NCI-H226 (cell line): ENCODE results near the gene KPNA2.
A peak's percentile ranks its signal among the peaks of the same experiment; 100 is the strongest.
"Not testable (repeated sequence)": the region's sequence is repeated elsewhere in the genome, so short reads cannot be mapped to it uniquely, and the experiment has no call there.

ENCODE experiments used
- DNase-seq: peaks from one replicate; pipeline ENCODE4 v3.0.0-alpha.2; 2015

KPNA2 gene

DNA sequence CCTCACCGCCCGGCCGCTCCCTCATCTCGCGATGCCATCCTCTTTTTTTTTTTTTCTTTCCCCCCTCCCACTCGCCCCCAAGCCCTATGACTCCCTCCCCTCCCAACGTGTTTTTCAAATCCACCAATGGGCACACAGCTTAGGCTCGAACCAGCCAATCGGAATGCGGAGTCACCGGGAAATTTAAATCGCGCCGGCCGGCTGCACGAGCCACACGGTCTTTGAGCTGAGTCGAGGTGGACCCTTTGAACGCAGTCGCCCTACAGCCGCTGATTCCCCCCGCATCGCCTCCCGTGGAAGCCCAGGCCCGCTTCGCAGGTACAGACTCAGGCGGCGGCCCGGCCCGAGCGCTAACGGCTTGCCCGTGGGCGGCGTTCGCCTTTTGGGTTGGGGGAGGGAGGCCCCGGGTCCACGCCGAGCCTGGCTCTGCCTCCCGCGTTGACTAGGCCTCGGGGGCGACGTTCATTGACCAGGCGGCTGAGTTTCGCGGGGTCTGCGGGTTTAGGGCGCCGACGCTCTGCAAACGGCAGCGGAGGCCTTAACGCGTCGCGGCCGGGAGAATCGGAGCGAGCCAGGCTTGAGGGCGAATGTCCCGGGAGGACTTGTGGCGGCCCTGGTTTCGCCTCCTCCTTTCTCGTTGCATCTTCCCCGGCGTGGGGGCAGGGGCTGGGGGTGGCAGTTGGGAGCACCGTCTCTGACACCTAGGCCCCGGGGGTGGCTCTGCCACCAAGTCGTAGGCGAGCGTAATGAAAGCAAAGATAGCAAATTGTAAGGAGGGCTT is at the start of gene KPNA2:
Gene KPNA2, plus strand, starts transcription at position 213 of the 781 bp plus-strand sequence. CDS start 1,398 bp downstream, outside the sequence.
- peak; percentile 93 for DNase-seq

DNA sequence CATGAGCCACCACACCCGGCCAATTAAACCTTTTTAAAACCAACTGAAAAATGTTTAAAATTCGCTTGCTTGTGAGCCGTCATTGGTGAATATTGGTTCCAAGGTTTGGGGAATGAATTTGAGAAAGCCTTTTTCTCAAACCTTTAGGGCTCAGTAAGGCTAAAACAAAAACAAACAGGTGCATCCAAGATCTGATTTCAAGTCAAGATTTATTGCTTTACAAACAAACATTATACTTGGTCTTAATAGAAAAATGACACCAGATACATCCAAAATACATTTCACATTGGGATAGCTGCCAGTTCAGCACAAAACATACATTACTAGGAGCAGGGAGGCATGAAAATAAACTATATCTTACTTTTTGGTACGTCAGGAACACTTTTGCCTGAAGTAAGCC is 44.6 kb upstream of the KPNA2 start:
- no peak for DNase-seq

DNA sequence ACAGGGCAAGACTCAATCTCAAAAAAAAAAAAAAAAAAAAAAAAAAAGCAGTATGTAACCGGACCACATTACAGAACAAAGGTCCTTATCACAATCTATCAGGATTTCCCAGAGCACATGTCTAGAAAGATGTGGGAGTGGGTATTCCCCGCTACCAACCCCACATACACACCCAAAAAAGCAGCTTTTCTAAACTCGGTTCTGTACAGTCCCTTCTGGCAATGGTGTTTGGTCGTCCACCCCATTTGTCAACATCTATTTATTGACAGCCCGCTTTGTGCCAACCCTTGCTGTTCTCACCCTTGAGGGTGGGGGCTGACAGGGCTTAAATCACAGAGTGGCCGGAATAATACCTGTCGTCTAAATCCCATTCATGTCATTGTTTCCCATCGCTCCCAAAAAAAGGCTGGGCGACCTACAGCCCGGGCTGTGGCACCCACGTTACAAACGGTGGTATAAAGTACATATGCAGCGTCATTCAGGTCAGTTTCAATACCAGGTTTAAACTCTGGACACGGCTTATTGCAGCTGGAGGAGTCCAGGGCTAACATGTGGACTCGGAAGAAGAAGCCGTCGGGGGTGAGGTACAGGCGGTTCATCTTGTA is 42.9 kb upstream of the KPNA2 start:
- no peak for DNase-seq

DNA sequence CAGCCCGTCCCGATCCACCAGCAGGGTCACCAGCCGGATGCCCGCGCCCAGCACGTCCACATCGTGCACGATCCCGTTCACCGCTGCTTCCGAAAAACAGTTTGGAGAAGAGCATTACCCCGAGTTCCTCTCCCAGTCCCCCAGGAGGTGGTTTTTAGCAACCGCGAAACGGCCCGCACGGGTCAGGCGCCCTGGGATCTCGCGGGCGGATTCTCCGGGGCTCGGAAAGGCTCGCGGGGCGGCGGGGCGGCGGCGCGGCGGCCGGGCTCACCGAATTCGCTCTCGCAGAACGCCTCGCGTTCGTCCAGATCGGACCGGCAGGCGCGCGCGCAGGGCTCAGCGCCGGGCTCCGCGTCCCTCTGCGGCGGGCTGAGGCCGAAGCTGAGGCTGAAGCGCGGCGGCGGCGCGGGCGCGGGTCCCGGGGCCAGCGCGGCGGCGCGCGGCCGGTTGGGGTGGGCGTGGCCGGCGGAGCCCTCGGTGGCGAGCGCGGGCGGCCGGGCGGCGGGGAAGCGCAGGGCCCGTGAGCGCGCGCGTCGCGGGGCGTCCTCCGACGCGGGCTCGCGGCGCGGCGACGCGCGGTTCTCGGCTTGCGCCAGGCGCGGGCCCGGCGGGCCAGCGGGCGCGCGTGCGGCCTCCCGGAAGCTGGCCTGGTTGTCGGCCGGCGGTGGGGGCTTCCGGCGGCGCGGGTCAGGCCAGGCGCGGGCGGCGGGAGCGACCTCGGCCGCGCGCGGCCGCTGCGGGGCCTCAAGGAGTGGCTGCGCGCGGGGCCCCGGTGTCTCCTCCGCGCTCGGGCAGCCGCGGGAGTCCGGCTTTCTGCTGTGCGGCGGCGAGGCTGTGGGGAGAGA is 42.2 kb upstream of the KPNA2 start:
- DNase-seq: peak; percentile 82

DNA sequence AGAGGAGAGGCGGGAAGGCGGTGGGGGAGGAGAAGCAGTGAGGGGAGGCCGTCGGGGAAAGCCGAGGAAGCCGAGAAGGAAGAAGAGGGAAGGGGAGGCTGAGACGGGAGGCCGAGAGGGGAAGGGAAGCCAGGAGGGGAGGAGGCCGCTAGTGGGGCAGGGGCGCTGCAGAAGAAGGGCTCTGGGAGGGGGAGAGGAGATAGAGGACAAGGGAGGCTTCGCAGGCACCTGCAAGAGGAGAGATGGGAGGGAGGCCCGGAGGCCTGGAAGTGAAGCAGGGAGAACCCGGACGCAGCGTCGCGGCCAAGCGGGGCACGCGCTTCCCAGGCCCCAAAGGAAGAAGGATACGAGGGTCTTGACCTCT is 41.6 kb upstream of the KPNA2 start:
- no peak for DNase-seq

DNA sequence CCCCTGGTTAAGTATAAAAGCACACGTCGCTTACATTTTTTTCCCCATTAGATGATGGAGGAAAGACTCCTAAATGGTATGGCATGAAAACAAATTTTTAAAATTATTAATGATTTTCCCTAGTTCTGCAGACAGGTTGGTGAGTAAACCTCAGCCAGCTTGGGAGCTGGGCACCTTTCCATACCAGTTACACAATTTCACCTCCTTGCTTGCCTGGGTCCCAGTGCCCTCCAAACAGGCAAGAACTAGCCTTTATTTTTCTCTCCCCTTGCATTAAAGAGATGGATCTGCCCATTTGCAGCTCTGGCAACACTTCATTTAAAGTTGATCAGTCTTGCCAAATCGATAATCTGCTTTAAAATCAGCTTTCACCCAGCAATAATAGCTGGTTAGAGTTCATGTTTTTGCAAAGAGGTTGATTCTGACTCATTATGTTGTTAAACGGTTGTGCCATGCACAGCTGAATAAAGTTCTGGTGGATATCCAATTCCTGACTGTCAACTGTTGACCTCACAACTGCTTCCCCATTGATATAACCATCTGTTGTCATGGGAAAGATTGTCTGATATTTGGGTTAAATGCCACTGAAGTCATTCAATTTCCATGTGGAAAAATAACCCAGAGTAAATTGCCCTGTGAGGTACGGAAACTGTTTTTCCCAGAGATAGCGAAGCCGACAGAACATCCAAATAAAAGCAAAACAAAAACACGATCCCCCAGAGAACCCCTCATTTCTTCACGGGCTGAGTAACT is 40.5 kb upstream of the KPNA2 start:
- DNase-seq: peak; percentile 68

DNA sequence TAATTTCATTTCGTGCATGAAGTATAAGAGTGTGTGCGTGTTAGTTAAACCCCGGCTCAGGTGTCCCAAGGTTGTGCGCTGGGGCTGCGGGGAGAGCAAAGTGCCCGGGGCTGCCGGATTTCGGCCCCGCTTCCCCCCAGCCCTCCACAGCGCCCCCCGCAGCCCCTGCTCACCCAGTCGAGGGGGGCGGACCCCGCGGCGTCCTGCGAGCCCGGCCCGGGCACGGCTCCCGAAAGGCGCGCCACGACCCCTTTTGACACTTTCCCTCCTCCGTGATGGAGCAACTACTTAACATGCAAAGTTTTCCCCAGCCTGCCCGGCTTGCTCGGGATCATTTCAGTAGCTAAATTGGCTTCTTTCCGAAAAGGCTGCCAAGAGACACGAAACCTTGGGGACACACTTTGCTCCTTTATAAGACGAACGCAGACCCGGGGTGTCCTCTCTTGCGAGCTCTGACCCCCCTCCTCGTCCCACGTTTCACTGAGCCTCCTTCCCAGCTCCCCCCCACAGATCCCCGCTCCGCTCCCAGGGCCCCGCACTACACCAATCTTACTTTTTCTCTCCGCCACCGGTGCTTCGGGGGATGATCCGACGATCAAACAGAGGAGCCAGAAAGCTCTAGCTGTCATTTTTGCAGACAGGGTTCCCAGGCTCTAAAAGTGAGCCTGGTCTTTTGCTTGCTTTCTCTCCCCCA is 39.8 kb upstream of the KPNA2 start:
- no peak for DNase-seq

DNA sequence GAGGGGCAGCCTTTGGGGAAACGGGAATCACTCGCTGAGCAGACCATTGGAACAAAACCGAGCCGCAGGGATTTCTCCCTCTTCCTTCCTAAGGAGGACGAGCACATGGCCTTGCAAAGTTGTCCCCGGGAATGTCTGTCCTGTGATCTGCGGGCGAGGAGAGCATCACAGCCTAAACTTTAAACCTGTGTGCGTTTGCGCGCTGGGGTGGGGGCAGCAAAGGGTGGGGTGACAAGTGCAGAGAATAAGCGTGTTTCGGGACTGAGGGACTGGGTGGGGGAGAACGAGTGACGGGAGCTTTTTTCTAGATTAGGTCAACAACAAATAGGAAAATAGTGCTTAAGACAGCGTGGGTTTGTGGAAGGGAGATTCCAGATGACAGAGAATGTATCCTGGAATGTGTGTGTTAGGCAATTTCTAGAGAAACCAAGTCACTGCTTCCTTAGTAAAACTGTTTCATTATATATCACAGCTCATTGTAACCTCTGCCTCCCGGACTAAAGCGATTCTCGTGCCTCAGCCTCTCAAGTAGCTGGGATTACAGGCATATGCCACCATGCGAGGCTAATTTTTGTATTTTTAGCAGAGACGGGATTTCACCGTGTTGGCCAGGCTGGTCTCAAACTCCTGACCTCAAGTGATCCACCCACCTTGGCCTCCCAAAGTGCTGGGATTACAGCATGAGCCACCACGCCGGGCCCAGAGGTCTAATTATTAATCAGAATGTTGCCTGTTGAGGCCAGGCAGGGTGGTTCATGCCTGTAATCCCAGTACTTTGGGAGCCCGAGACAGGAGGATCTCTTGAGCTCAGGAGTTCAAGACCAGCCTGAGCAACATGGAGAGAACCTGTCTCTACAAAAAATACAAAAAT is 39.0 kb upstream of the KPNA2 start, which contains the start of gene C17orf58:
Gene C17orf58, minus strand, starts transcription at position 169 of the 871 bp plus-strand sequence. CDS start 271 bp downstream, outside the sequence.
- DNase-seq: not testable (repeated sequence)

DNA sequence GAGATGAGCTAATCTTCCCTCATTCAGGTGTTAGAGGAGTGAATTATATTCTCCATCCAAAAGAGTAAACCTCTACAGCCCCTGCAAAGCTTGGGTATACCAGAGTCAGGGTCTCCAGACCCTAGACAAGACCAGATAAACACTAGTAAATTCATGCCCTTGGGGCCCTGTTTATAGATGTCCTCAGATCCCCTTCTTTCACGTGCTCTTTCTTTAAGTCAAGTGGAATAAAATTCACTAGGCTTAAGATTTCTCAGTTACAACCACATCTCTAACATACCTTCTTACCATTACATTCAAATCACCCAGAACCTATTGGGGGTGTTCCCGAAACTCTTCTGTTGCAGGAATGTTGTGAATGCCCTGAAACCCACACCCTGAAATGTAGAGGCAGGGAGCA is 37.1 kb upstream of the KPNA2 start:
- peak; percentile 11 for DNase-seq

DNA sequence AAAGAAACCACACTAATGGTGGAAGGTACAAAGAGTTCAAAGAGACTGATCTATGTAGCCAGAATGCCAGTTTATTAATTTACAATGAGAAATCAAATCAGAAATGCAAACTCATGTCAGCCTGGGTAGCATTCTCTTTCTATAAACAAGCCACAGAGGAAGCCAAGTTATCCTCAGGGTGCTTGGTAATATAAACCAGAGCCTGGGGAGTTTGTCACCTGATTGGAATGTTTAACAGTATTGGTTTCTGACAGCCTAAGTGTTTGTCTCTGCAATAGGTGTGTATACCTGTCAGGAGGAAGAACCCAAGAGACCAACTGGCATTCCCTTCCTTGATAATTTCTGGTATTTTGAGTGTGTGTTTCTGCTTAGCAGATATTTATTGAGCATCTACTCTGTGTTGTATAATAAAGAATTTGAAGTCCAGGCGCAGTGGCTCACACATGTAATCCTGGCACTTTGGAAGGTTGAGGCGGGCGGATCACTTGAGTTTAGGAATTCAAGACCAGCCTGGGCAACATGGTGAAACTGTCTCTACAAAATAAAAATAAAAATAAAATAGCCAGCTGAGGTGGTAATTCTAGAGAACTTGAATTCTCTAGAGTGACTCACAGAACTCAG is 36.1 kb upstream of the KPNA2 start:
- peak; percentile 38 for DNase-seq

DNA sequence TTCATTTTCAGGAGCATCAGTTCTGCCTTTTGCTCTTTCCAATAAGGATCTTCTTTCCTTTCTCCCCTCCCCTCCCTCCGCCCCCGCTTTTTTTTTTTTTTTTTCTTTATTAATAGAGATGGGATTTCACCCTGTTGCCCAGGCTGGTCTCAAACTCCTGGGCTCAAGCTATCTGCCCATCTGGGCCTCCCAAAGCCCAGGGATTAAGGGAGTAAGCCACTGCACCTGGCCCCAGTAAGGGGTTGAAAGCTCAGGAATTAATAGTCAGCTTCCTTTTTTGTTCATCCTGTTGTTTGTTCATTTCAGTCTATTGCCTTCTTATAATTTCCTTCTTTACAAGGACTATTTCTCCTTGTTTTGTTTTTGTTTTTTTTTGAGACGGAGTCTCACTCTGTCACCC is 31.3 kb upstream of the KPNA2 start:
- no peak for DNase-seq

DNA sequence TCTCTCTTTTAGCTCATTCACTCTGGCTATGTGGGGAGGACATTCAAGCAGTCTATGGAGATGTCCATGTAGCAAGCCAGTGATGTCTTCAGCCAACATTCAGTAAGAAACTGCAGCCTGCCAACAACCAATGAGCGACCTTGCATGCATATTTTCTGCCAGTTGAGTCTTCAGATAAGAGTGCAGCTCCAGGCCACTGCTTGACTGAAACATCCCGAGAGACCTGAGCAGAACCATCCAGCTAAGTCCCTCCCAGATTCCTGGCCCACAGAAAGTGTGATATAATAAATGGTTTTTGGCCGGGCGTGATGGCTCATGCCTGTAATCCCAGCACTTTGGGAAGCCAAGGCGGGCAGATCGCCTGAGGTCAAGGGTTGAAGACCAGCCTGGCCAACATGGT is 28.7 kb upstream of the KPNA2 start:
- DNase-seq: peak; percentile 77

DNA sequence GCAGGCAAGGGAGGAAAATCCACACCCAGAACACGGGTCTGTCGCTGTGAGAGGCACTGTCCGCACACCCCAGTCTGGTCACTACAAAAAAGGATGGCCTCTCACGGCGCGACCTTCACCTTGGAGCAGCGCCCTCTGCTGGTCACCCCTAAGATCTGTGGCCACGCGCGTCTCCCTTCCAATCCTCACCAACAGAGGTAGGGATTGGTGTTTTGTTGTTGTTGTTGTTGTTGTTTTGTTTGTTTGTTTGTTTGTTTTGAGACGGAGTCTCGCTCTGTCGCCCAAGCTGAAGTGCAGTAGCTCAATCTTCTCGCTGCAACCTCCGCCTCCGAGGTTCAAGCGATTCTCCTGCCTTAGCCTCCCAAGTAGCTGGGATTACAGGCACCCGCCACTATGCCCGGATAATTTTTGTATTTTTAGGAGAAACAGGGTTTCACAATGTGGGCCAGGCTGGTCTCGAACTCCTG is 24.3 kb upstream of the KPNA2 start:
- DNase-seq: no peak

DNA sequence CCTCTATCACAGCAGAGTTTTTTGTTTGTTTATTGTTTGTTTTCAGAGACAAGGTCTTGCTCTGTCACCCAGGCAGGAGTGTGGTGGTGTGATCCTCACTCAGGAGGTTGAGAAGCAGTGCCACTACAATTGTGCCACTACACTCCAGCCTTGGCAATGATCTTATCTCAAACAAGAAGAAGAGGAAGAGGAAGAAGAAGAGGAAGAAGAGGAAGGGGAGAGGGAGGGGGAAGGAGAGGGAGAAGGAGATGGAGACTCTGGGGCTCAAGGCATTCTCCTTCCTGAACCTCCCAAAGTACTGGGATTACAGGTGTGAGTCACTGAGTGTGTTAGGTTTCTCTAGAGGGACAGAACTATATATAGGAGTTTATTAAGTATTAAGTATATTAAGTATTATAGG is 22.1 kb upstream of the KPNA2 start:
- no peak for DNase-seq

DNA sequence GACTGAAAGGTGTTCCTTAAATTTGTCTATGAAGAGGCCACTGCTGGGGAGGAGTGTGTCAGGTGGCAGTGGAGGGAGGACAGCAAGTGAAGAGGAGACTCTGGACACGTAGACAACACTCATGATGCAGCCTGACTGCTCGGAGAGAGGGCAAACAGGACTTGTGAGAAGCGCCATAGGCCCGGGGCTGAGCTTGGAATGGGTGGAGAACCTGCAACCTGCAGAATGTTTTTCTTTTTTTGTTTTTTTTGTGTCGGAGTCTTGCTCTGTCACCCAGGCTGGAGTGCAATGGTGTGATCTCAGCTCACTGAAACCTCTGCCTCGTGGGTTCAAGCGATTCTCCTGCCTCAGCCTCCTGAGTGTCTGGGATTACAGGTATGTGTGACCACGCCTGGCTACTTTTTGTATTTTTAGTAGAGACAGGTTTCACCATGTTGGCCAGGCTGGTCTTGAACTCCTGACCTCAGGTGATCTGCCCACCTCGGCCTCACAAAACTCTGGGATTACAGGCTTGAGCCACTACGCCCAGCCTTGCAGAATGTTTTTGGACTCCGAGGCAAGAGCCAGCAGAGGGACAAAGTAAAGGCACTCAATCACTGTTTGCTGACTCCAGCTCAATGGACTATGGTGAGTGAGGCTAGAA is 20.3 kb upstream of the KPNA2 start:
- DNase-seq: no peak

DNA sequence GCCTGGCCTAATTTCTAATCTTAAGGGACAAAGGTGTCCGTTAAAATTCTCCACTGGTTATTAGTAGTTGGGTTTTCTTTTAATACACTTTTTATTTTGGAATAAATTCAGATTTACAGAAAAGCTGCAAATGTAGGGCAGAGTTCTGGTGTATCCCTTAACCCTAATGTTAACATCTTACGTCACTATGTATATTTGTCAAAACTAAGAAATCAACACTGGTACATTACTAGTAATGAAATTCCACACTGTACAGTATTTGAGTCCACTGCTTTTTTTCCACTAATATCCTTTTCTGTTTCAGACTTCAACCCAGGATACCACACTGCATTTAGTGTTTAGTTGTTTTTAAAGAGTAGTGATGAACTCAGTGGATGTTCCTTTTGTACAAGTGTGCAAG is 18.7 kb upstream of the KPNA2 start:
- DNase-seq: no peak

DNA sequence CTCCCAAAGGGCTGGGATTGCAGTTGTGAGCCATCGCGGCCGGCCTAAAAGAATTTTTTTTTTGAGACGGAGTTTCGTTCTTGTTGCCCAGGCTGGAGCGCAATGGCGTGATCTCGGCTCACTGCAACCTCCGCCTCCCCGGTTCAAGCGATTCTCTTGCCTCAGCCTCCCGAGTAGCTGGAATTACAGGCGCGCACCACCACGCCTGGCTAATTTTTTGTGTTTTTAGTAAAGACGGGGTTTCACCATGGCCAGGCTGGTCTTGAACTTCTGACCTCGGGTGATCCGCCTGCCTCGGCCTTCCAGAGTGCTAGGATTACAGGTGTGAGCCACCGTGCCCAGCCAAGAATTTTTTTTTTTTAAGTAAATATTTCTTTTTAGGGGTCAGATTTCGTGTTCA is 17.0 kb upstream of the KPNA2 start:
- DNase-seq: not testable (repeated sequence)

DNA sequence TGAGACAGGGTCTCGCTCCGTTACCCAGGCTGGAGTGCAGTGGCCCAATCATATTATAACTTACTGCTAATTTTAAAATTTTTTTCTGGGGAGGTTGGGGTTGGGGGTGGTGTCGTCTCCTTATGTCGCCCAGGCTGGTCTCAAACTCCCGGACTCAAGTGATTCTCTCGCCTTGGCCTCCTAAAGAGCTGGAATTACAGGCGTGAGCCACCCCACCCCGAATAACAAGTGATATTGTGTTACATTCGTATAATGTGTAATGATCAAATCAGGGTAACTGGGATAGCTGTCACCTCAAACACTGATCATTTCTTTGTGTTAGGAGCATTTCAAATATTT is 16.2 kb upstream of the KPNA2 start:
- DNase-seq: no peak

DNA sequence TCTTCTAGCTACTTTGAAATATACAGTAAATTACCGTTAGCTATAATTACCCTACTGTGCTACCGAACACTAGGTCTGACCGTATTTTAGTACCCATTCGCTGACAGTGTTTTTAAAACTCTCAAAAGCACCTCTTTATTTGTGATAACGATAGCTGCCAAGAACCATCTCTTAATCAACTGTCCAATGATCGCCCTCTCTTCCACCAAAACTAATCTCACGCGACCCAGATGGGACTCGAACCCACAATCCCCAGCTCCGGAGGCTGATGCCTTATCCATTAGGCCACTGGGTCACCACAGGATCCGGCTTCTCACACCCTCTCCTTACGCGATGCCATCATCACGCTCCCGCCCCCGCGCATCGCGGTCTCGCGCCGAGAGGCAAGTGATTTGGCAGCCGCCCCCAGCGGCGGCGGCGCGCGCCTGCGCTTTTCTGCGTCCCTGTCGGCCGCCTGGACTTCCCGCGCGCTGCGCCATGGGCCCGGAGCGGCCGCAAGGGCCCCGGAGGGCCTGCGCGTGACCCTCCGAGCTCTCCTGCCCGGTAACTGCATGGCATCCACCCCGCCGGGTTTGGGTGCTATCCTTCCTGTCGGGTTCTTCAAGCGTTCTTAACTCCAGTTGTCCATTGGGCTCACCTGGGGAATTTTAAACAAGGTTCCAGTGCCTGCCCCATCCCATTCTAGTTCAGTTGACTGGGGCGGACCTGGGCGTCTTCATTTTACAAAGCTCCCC is 15.7 kb upstream of the KPNA2 start:
- DNase-seq: peak; percentile 87

DNA sequence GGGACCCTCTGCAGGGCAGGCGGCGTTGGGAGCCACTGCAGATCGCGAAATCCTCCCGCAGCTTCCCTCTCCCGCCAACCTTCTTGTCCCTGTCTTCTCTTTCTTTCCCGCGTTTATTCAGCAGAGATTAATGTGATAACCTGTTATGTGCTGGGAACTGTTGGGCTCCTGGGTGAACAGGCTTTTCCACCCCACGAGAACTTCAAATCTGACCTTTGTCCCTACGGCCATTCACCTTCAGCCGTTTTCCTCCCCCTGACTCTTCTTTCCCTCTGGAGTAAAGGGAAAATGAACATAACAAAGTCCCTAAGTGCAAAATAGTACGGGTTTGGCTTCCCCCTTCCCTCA is 15.2 kb upstream of the KPNA2 start:
- no peak for DNase-seq
